ENCODE measurements around the gene SMG9. TPM values are rescaled to one million over a fixed set of nuclear protein-coding genes. Genes with fewer than 3 reads are reported as not detected.

SMG9 gene
- total and polyA plus RNA-seq, 2 of the 4 experiments (the other 2 are of a cell fraction) = 4.8 to 24.3 TPM

GRCh38 chr19:43789029-43789428 is 34.3 kb upstream of the SMG9 start:
- Histone ChIP-seq H3K4ac (ENCODE audit: low read depth, low read length) (no peak overlapping the region), H3K9me3 (ENCODE audit: control insufficient read depth, insufficient read depth, low read length) (no peaks in the 10 kb centered on the region), H2AK9ac (replicated peaks; ENCODE audit: low read depth, low read length, poor library complexity) (no peak overlapping the region), H3K56ac (ENCODE audit: extremely low read depth, insufficient read depth, low read length) (no peak overlapping the region), H2AK5ac (ENCODE audit: low read depth, low read length) (no peak overlapping the region), H2BK5ac (ENCODE audit: low read depth, low read length, poor library complexity, severe bottlenecking) (no peak overlapping the region), H2BK15ac (ENCODE audit: low read depth, low read length) (no peak overlapping the region), H3K79me1 (ENCODE audit: low read depth in 1 of 2, low read length in 2 of 2) (no peaks in the 10 kb centered on the region), H4K8ac (ENCODE audit: low read depth in 2 of 2, low read length in 2 of 2) (no peak overlapping the region), H3K36me3 (ENCODE audit: control insufficient read depth, insufficient read depth, low read length) (no peaks in the 10 kb centered on the region), H2BK20ac (ENCODE audit: low read depth, low read length) (no peak overlapping the region), H4K91ac (ENCODE audit: insufficient read depth, low read depth, low read length) (no peak overlapping the region), H3K27me3 (ENCODE audit: control insufficient read depth, insufficient read depth, low read length) (peaks cover 7% of the 10 kb centered on the region), H4K20me1 (ENCODE audit: insufficient read depth, low read length) (no peaks in the 10 kb centered on the region), H3K4me3 (ENCODE audit: insufficient read depth, low read depth, low read length) (no peak overlapping the region), H3K4me1 (ENCODE audit: control insufficient read depth, insufficient read depth, low read length) (peaks cover 8% of the 10 kb centered on the region), H3K4me2 (ENCODE audit: low read depth, low read length) (no peak overlapping the region), H3K18ac (ENCODE audit: low read depth, low read length) (no peak overlapping the region), H3K14ac (replicated peaks; ENCODE audit: low read depth, low read length) (no peak overlapping the region), H3K27ac (ENCODE audit: insufficient read depth, low read length) (no peak overlapping the region), H2AFZ (replicated peaks; ENCODE audit: low read length, poor library complexity) (no peak overlapping the region), H3K23ac (ENCODE audit: low read depth, low read length) (no peak overlapping the region), H2BK120ac (ENCODE audit: low read depth, low read length) (no peak overlapping the region), H3K9me1 (ENCODE audit: insufficient read depth, low read length) (no peaks in the 10 kb centered on the region; the same call in 1 of the 2 replicates), H4K5ac (ENCODE audit: low read depth, low read length) (no peak overlapping the region), H3K9ac (ENCODE audit: low read depth, low read length) (no peak overlapping the region)
- ChIA-PET CTCF (no interaction called here), POLR2A (ENCODE audit: unreplicated experiment) (no interaction called here)
- WGBS, 2 experiments (ENCODE audit: extremely low coverage in 2 of 2, insufficient read length in 1 of 2) = no CpG with 5 or more reads among the region's 3 CpGs
- BruUV-seq (replicated peaks) = no TSS peak
- peak; percentile 56 for DNase-seq
- no peak for TF ChIP-seq BHLHE40 (IDR thresholded peaks at IDR 0.05; ENCODE audit: low read depth, low read length)
- no peak for TF ChIP-seq CHD1 (IDR thresholded peaks at IDR 0.05; ENCODE audit: low read depth, low read length)
- TF ChIP-seq MAZ (IDR thresholded peaks at IDR 0.05; ENCODE audit: borderline replicate concordance, low read depth, low read length) = no peak
- TF ChIP-seq CTCF (conservative IDR thresholded peaks at IDR 0.05; ENCODE audit: low read depth, low read length) = no peak
- TF ChIP-seq ELK1 (IDR thresholded peaks at IDR 0.05; ENCODE audit: borderline replicate concordance, low read depth, low read length) = no peak
- no peak for TF ChIP-seq RAD21 (IDR thresholded peaks at IDR 0.05; ENCODE audit: low read length)
- no peak for TF ChIP-seq USF2 (IDR thresholded peaks at IDR 0.05; ENCODE audit: low read depth, low read length)
- no peak for TF ChIP-seq POLR2A (IDR thresholded peaks at IDR 0.05; ENCODE audit: low read depth, low read length)
- no peak for TF ChIP-seq MAFK (IDR thresholded peaks at IDR 0.05; ENCODE audit: low read depth, low read length)
- TF ChIP-seq NFE2L2 (IDR thresholded peaks at IDR 0.05; ENCODE audit: low read depth, low read length) = no peak
- no peak for TF ChIP-seq CEBPB (IDR thresholded peaks at IDR 0.05; ENCODE audit: low read depth, low read length)
- 0 out of 2 replicates have a peak, but pooled peaks have one; percentile 35 for TF ChIP-seq MXI1 (IDR thresholded peaks at IDR 0.05; ENCODE audit: borderline replicate concordance, low read depth, low read length)
- no peak for TF ChIP-seq FOS (IDR thresholded peaks at IDR 0.05; ENCODE audit: low read depth, low read length)
- no peak for TF ChIP-seq SMC3 (IDR thresholded peaks at IDR 0.05; ENCODE audit: low read depth, low read length)
- TF ChIP-seq RCOR1 (IDR thresholded peaks at IDR 0.05; ENCODE audit: insufficient replicate concordance, low read length) = peak; percentile 77
- no peak for TF ChIP-seq RFX5 (IDR thresholded peaks at IDR 0.05; ENCODE audit: low read depth, low read length)
- dilution Hi-C loops (cut with HindIII; ENCODE audit: low sequenced_read_pairs, unreplicated experiment) = no loop called here
- ATAC-seq (ENCODE audit: low read depth) = no peak
- in situ Hi-C loops (cut with MboI; ENCODE audit: low sequenced_read_pairs) = no loop called here
- intact Hi-C loops (cut with micrococcal nuclease) = no loop called here
